Mammary epithelial cell (primary cell): Measurements from ENCODE around the gene BTRC.

ENCODE experiments used
- EZH2 ChIP-seq: IDR thresholded peaks from 2 replicates; pipeline ENCODE4 v1.6.1; 2012; ENCODE audit warnings: low read length, inconsistent platforms, borderline replicate concordance
- TF ChIP-seq, protein P1 (sequence below), 2 donors: IDR thresholded peaks in 1 of 2; conservative IDR thresholded peaks in 1 of 2; 2 replicates each; pipeline ENCODE4 v1.5.1; 2011 to 2012; ENCODE audit warnings: inconsistent platforms in 2 of 2, low read length in 2 of 2, mild to moderate bottlenecking in 2 of 2, control low read depth in 1 of 2, low read depth in 1 of 2; ENCODE audit not compliant: insufficient read depth in 1 of 2; ENCODE audit errors: extremely low read depth in 1 of 2

DNA sequence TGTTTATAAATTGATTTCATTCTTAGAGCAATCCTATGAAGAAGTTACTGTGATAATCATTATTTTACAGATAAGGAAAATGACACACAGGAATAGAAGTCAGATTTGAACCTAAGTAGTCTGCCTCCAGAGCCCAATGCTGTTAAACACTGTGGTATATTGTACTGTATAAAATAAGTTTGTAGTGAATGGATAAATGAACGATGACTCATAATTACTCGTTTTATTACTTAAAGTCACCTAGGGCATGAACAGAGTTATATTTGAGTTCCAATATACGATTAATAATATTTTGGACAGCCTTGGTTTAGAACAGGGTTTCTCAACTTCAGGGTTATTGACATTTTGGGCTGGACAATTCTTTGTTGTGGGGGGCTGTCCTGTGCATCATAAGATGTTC lies 7.8 kb upstream of the BTRC start:
- TF ChIP-seq, protein P1, sequence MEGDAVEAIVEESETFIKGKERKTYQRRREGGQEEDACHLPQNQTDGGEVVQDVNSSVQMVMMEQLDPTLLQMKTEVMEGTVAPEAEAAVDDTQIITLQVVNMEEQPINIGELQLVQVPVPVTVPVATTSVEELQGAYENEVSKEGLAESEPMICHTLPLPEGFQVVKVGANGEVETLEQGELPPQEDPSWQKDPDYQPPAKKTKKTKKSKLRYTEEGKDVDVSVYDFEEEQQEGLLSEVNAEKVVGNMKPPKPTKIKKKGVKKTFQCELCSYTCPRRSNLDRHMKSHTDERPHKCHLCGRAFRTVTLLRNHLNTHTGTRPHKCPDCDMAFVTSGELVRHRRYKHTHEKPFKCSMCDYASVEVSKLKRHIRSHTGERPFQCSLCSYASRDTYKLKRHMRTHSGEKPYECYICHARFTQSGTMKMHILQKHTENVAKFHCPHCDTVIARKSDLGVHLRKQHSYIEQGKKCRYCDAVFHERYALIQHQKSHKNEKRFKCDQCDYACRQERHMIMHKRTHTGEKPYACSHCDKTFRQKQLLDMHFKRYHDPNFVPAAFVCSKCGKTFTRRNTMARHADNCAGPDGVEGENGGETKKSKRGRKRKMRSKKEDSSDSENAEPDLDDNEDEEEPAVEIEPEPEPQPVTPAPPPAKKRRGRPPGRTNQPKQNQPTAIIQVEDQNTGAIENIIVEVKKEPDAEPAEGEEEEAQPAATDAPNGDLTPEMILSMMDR (conservative IDR thresholded peaks at IDR 0.05 in 1 of 2, IDR thresholded peaks at IDR 0.05 in 1 of 2; ENCODE audit: extremely low read depth in 1 of 2, insufficient read depth in 1 of 2, low read depth in 1 of 2, low read length in 2 of 2), result no peak
- TF ChIP-seq EZH2, result no peak
